B cell (primary cell): ENCODE measurements around the gene CEACAM21. TPM values are rescaled to one million over a fixed set of nuclear protein-coding genes. Genes with fewer than 3 reads are reported as not detected.

ENCODE experiments used
- ATAC-seq: fragments of 200-7000 bp; cut with Tn5 transposase; one replicate; pipeline ENCODE4 v1.10.0; 2021; ENCODE audit warnings: low read depth, mild to moderate bottlenecking, moderate number of reproducible peaks, moderate library complexity
- CTCF ChIA-PET: fragments of 350-600 bp; sonication (Branson Sonifier 250); formaldehyde crosslinking; loops from one replicate; lab custom pipeline; 2021; ENCODE audit warnings: antibody characterized with exemption, inconsistent platforms; lab: Charles Lee
- POLR2A ChIA-PET: fragments of 350-600 bp; sonication (Branson Sonifier 250); formaldehyde crosslinking; loops from one replicate; lab custom pipeline; 2021; ENCODE audit warnings: antibody characterized with exemption; lab: Charles Lee
- DNase-seq: peaks from one replicate; pipeline ENCODE4 v3.0.0; 2013
- H2AFZ ChIP-seq: 2 replicates; pipeline ENCODE4 v1.6.1; 2012; ENCODE audit warnings: mild to moderate bottlenecking, low read depth, low read length; ENCODE audit not compliant: insufficient read depth, poor library complexity, severe bottlenecking
- H3K27ac ChIP-seq, 2 donors: 1 replicate in 1 of 2; 2 replicates in 1 of 2; pipeline ENCODE4 v1.5.1; 2012 to 2013; ENCODE audit warnings: low read length in 2 of 2, mild to moderate bottlenecking in 2 of 2, moderate library complexity in 1 of 2
- H3K27me3 ChIP-seq, 4 experiments: fragments of 200-600 bp in 1 of 4; sonication (generic) in 1 of 4; replicated peaks in 1 of 4; 1 replicate in 2 of 4; 2 replicates in 2 of 4; pipeline versions ENCODE4 v1.6.1 to v1.7.0; 2013 to 2016; ENCODE audit warnings: low read length in 3 of 4, mild to moderate bottlenecking in 2 of 4, mixed read lengths in 1 of 4, moderate library complexity in 1 of 4; ENCODE audit not compliant: insufficient read depth in 4 of 4, control insufficient read depth in 3 of 4; ENCODE audit errors: control extremely low read depth in 1 of 4
- H3K36me3 ChIP-seq, 2 experiments: replicated peaks in 1 of 2; 1 replicate in 1 of 2; 2 replicates in 1 of 2; pipeline versions ENCODE4 v1.6.1 to v1.7.1; 2013; ENCODE audit warnings: low read length in 1 of 2; ENCODE audit not compliant: insufficient read depth in 2 of 2, control insufficient read depth in 1 of 2; ENCODE audit errors: control extremely low read depth in 1 of 2, extremely low read depth in 1 of 2
- H3K4me1 ChIP-seq, 2 donors: fragments of 200-600 bp in 1 of 2; sonication (generic) in 1 of 2; 1 replicate in 1 of 2; 2 replicates in 1 of 2; pipeline versions ENCODE4 v1.5.1 to v1.6.1; 2013 to 2017; ENCODE audit warnings: low read length in 2 of 2; ENCODE audit not compliant: control insufficient read depth in 2 of 2, insufficient read depth in 2 of 2
- H3K4me2 ChIP-seq: replicated peaks from 2 replicates; pipeline ENCODE3; 2012; ENCODE audit warnings: mild to moderate bottlenecking, low read depth, low read length; ENCODE audit not compliant: poor library complexity, severe bottlenecking
- H3K4me3 ChIP-seq, 5 experiments: fragments of 200-600 bp in 1 of 5; sonication (generic) in 1 of 5; 1 replicate in 3 of 5; 2 replicates in 2 of 5; pipeline versions ENCODE4 v1.5.1 to v1.7.0; 2011 to 2016; ENCODE audit warnings: low read length in 4 of 5, mild to moderate bottlenecking in 4 of 5, low read depth in 2 of 5, control low read depth in 1 of 5, moderate library complexity in 1 of 5; ENCODE audit not compliant: insufficient read depth in 1 of 5; ENCODE audit errors: control extremely low read depth in 1 of 5, extremely low read depth in 1 of 5
- H3K79me2 ChIP-seq: fragments of 200-600 bp; sonication (generic); one replicate; pipeline ENCODE4 v1.6.0; 2016; ENCODE audit warnings: low read length; ENCODE audit not compliant: control insufficient read depth, insufficient read depth
- H3K9ac ChIP-seq: fragments of 200-600 bp; sonication (generic); 2 replicates; pipeline ENCODE4 v1.6.1; 2017; ENCODE audit warnings: mild to moderate bottlenecking, low read length, moderate library complexity
- H3K9me3 ChIP-seq, 3 donors: one replicate each; pipeline versions ENCODE4 v1.6.1 to v1.7.1; 2013; ENCODE audit warnings: low read length in 2 of 3; ENCODE audit not compliant: control insufficient read depth in 2 of 3, insufficient read depth in 1 of 3; ENCODE audit errors: control extremely low read depth in 1 of 3
- H4K20me1 ChIP-seq: 2 replicates; pipeline ENCODE4 v1.6.0; 2012; ENCODE audit warnings: mild to moderate bottlenecking, low read length; ENCODE audit not compliant: insufficient read depth, control insufficient read depth, poor library complexity, severe bottlenecking
- H3K27ac Mint-ChIP-seq: one replicate; pipeline ENCODE4 v1.8.0; 2021; ENCODE audit warnings: mixed read lengths
- H3K27me3 Mint-ChIP-seq: one replicate; pipeline ENCODE4 v1.8.0; 2021; ENCODE audit warnings: mixed read lengths
- H3K4me1 Mint-ChIP-seq: one replicate; pipeline ENCODE4 v1.8.0; 2021; ENCODE audit warnings: mixed read lengths
- H3K4me3 Mint-ChIP-seq: one replicate; pipeline ENCODE4 v1.8.0; 2021; ENCODE audit warnings: mixed read lengths
- H3K9me3 Mint-ChIP-seq: one replicate; pipeline ENCODE4 v1.8.0; 2022; ENCODE audit warnings: mixed read lengths; ENCODE audit not compliant: insufficient read depth
- CTCF ChIP-seq: fragments of 200-600 bp; IDR thresholded peaks from one replicate; pipeline ENCODE4 v1.8.0; 2022; ENCODE audit warnings: antibody characterized with exemption, mild to moderate bottlenecking
- EZH2 ChIP-seq: IDR thresholded peaks from 2 replicates; pipeline ENCODE4 v1.6.1; 2012; ENCODE audit warnings: borderline replicate concordance, low read depth, mild to moderate bottlenecking, moderate library complexity, low read length; ENCODE audit not compliant: insufficient read depth, poor library complexity, severe bottlenecking
- WGBS: methylation state at CpG from one replicate; pipeline ENCODE4 v1.1.5; 2013; ENCODE audit warnings: missing lambda C conversion rate; ENCODE audit not compliant: insufficient coverage; 5-methylcytosine and 5-hydroxymethylcytosine counted together
- intact Hi-C: fragments of 100-400 bp; cut with micrococcal nuclease; formaldehyde crosslinking; loops from one replicate; pipeline ENCODE4 v1.10.0; 2022
- polyA plus RNA-seq: library from polyadenylated mRNA; depleted of rRNA; stranded (reverse); fragments of >200 nt; gene quantifications from 2 replicates; pipeline ENCODE4 v1.2.3, GENCODE V29; 2012
- total RNA-seq, 2 donors: library from RNA; stranded (reverse); fragments of 120-200 nt in 1 of 2; gene quantifications; 1 replicate in 1 of 2; 2 replicates in 1 of 2; pipeline versions ENCODE4 v1.2.3 to v1.2.4, GENCODE V29; 2013 to 2022

Gene CEACAM21
- total and polyA plus RNA-seq, 2 donors (not counting 1 experiment from before 2014, with no cell fraction given), result 18.9 to 27.3 TPM

DNA sequence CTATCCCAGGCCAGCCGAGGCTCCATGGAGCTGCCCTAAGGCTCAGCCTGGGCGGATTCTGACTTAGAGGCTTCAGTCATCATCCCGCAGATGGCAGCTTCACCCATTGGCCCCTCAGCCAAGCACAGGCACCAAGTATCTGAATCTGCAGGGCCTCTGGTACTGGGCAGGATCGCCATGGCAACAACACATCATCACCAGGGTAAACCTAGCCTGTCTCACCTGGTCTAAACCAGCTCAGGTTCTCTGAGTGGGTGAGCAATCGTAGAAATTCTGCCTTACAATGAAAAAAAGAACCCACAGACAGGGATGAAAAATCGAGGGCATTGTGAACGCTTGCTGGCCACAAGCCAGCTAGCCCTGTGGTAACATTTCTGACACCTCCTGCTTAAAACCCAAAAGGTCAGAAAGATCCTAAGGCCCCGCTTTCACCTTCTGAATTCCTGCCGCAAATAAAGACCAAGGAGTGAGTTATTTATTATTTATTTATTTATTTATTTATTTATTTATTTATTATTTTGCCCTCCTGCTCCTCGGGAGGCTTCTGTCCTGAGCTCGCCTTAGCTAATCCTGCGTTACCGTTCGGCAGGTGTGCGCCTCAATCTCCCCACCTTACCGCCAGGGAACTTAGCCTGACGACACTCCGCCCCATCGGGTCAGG is 12.0 kb upstream of the CEACAM21 start:
- no peaks in the 10 kb centered on the region for H3K9me3 Mint-ChIP-seq
- DNase-seq (peak; percentile 71), ATAC-seq (peak; percentile 51)
- intact Hi-C loops, result loop anchor here (1.0 to 10.0 kb wide), 7 partner anchors 12 to 239 kb away; no protein-coding TSS in a partner anchor
- H3K9me3 ChIP-seq, result no peaks in the 10 kb centered on the region
- no peaks in the 10 kb centered on the region for H4K20me1 ChIP-seq
- peak overlapping the region; percentile 72 for H3K27ac Mint-ChIP-seq
- H3K27me3 ChIP-seq, result peaks cover 0 to 12% (median 5%) of the 10 kb centered on the region in 4 experiments
- H3K9ac ChIP-seq, result peak overlapping the region; percentile 61
- ChIA-PET CTCF (interaction anchor here (0.6 to 18.0 kb wide), 35 partner anchors 8 to 360 kb away, joined by 3 to 549 read pairs (median 6); partner anchors contain the start of genes B9D2, CEACAM21 and DMAC2), POLR2A (interaction anchor here (0.7 to 2.1 kb wide), 8 partner anchors 15 to 124 kb away, joined by 3 to 17 read pairs (median 4); partner anchors contain the start of gene DMAC2)
- H3K4me3 ChIP-seq, result peak overlapping the region in 4 of 5 experiments; percentile 44 to 57 (median 52)
- TF ChIP-seq EZH2, result no peak
- TF ChIP-seq CTCF, result no peak
- H3K79me2 ChIP-seq, result peaks cover 49% of the 10 kb centered on the region
- H3K4me2 ChIP-seq, result peak overlapping the region; percentile 82
- peaks cover 30 to 33% of the 10 kb centered on the region in 2 donors for H3K4me1 ChIP-seq
- 33% methylated on average over 7 of the region's 19 CpGs for WGBS
- peak overlapping the region; percentile 53 for H2AFZ ChIP-seq
- peak overlapping the region in 1 of 2 donors; percentile 39 for H3K27ac ChIP-seq
- peak overlapping the region; percentile 90 for H3K4me3 Mint-ChIP-seq
- peaks cover 0 to 17% of the 10 kb centered on the region in 2 experiments for H3K36me3 ChIP-seq
- H3K4me1 Mint-ChIP-seq, result peaks cover 48% of the 10 kb centered on the region
- H3K27me3 Mint-ChIP-seq, result peaks cover 7% of the 10 kb centered on the region
